ENCODE measurements around the gene IREB2.
A peak's percentile ranks its signal among the peaks of the same experiment; 100 is the strongest.
"Not testable (repeated sequence)": the region's sequence is repeated elsewhere in the genome, so short reads cannot be mapped to it uniquely, and the experiment has no call there.

The IREB2 gene

GRCh38 chr15:78481917-78482316 lies 43.9 kb downstream of the IREB2 start:
- DNase-seq, result no peak

GRCh38 chr15:78492872-78493271 lies 54.9 kb downstream of the IREB2 start:
- DNase-seq, result no peak

- no peak for DNase-seq
Measured at GRCh38 chr15:78501857-78502256, 63.8 kb downstream of the IREB2 start.

GRCh38 chr15:78502641-78503040 lies 64.6 kb downstream of the IREB2 start:
- no peak for DNase-seq

GRCh38 chr15:78506971-78507830 lies 69.2 kb downstream of the IREB2 start, which contains the start of gene HYKK:
Gene HYKK (plus strand): TSS chr15:78507577. CDS start chr15:78513089, 5,512 bp downstream.
- peak; percentile 73 to 81 for DNase-seq

- DNase-seq, result no peak
Measured at GRCh38 chr15:78507831-78508160, 69.8 kb downstream of the IREB2 start.

- no peak for DNase-seq
Measured at GRCh38 chr15:78508272-78508671, 70.3 kb downstream of the IREB2 start.

GRCh38 chr15:78509726-78510312 lies 71.8 kb downstream of the IREB2 start:
- DNase-seq, result no peak

GRCh38 chr15:78520035-78520434 lies 82.0 kb downstream of the IREB2 start:
- DNase-seq, result not testable (repeated sequence)

- DNase-seq, result no peak
Measured at GRCh38 chr15:78524230-78524629, 86.2 kb downstream of the IREB2 start.

- no peak for DNase-seq
Measured at GRCh38 chr15:78527325-78527724, 89.3 kb downstream of the IREB2 start.

- no peak for DNase-seq
Measured at GRCh38 chr15:78533331-78533730, 95.3 kb downstream of the IREB2 start.

- no peak for DNase-seq
Measured at GRCh38 chr15:78536134-78536533, 98.1 kb downstream of the IREB2 start.

- no peak for DNase-seq
Measured at GRCh38 chr15:78537266-78537905, 99.4 kb downstream of the IREB2 start.

- no peak for DNase-seq
Measured at GRCh38 chr15:78538358-78538757, 100.3 kb downstream of the IREB2 start.

- DNase-seq, result not testable (repeated sequence)
Measured at GRCh38 chr15:78539464-78540140, 101.6 kb downstream of the IREB2 start.

- DNase-seq, result peak; percentile 91 to 93
Measured at GRCh38 chr15:78540141-78540870, 102.3 kb downstream of the IREB2 start, which contains the start of gene PSMA4. Gene PSMA4 (plus strand): TSS chr15:78540444. CDS start chr15:78541928, 1,484 bp downstream.

- peak in 1 of 2 donors; percentile 34 for DNase-seq
Measured at GRCh38 chr15:78540871-78541743, 103.1 kb downstream of the IREB2 start.

GRCh38 chr15:78541744-78542034 lies 103.7 kb downstream of the IREB2 start:
- no peak for DNase-seq

- DNase-seq, result no peak
Measured at GRCh38 chr15:78542647-78543046, 104.6 kb downstream of the IREB2 start.

- DNase-seq, result no peak
Measured at GRCh38 chr15:78550194-78550593, 112.2 kb downstream of the IREB2 start.

GRCh38 chr15:78550815-78551214 lies 112.8 kb downstream of the IREB2 start:
- no peak for DNase-seq

Measured in CD4-positive, alpha-beta T cell treated with Interleukin-4 for 1 hour (primary cell).